ENCODE results near the gene WDR86.
A peak's percentile ranks its signal among the peaks of the same experiment; 100 is the strongest.

Gene WDR86

GRCh38 chr7:151378496-151379192, 31.2 kb downstream of the WDR86 start:
- DNase-seq, result no peak

- no peak for DNase-seq
Measured at GRCh38 chr7:151378011-151378410, 31.8 kb downstream of the WDR86 start.

- DNase-seq, result no peak
Measured at GRCh38 chr7:151377406-151377805, 32.4 kb downstream of the WDR86 start.

- DNase-seq, result no peak
Measured at GRCh38 chr7:151376218-151376902, 33.5 kb downstream of the WDR86 start.

- DNase-seq, result no peak
Measured at GRCh38 chr7:151375530-151376217, 34.2 kb downstream of the WDR86 start.

- DNase-seq, result no peak
Measured at GRCh38 chr7:151374726-151375125, 35.1 kb downstream of the WDR86 start.

GRCh38 chr7:151374139-151374538, 35.7 kb downstream of the WDR86 start:
- DNase-seq, result no peak

- no peak for DNase-seq
Measured at GRCh38 chr7:151373599-151373998, 36.2 kb downstream of the WDR86 start.

GRCh38 chr7:151372612-151373265, 37.1 kb downstream of the WDR86 start:
- no peak for DNase-seq

GRCh38 chr7:151371266-151371665, 38.6 kb downstream of the WDR86 start:
- no peak for DNase-seq

- DNase-seq, result peak; percentile 84
Measured at GRCh38 chr7:151368136-151368571, 41.7 kb downstream of the WDR86 start.

GRCh38 chr7:151367284-151367683, 42.6 kb downstream of the WDR86 start:
- no peak for DNase-seq

GRCh38 chr7:151366880-151367222, 43.0 kb downstream of the WDR86 start:
- no peak for DNase-seq

GRCh38 chr7:151366166-151366879, 43.5 kb downstream of the WDR86 start:
- no peak for DNase-seq

- DNase-seq, result no peak
Measured at GRCh38 chr7:151363182-151363581, 46.7 kb downstream of the WDR86 start.

- DNase-seq, result no peak
Measured at GRCh38 chr7:151361193-151361959, 48.5 kb downstream of the WDR86 start.

- DNase-seq, result no peak
Measured at GRCh38 chr7:151352512-151352911, 57.3 kb downstream of the WDR86 start.

- DNase-seq, result no peak
Measured at GRCh38 chr7:151351967-151352366, 57.9 kb downstream of the WDR86 start.

GRCh38 chr7:151351027-151351426, 58.8 kb downstream of the WDR86 start:
- DNase-seq, result no peak

- no peak for DNase-seq
Measured at GRCh38 chr7:151349507-151349853, 60.4 kb downstream of the WDR86 start.

GRCh38 chr7:151348970-151349369, 60.9 kb downstream of the WDR86 start:
- DNase-seq, result no peak

GRCh38 chr7:151347200-151347599, 62.6 kb downstream of the WDR86 start:
- no peak for DNase-seq

All from NCI-H2029 treated with DMSO at 0.1 percent for 48 hours (cell line).